DOHH2 (cell line): Measurements from ENCODE around the gene KCNK18.

Experiments
- EZH2phosphoT487 ChIP-seq: fragments of 200-600 bp; sonication (generic); IDR thresholded peaks from 2 replicates; pipeline ENCODE4 v1.6.1; 2017; ENCODE audit warnings: borderline replicate concordance, mild to moderate bottlenecking, antibody characterized with exemption, low read length, moderate library complexity, mixed read lengths
- TF ChIP-seq, protein P1 (sequence below): fragments of 200-600 bp; sonication (generic); IDR thresholded peaks from one replicate; pipeline ENCODE4 v1.5.1; 2014; ENCODE audit warnings: antibody characterized with exemption, mild to moderate bottlenecking, low read depth, low read length; ENCODE audit not compliant: poor library complexity, severe bottlenecking

DNA sequence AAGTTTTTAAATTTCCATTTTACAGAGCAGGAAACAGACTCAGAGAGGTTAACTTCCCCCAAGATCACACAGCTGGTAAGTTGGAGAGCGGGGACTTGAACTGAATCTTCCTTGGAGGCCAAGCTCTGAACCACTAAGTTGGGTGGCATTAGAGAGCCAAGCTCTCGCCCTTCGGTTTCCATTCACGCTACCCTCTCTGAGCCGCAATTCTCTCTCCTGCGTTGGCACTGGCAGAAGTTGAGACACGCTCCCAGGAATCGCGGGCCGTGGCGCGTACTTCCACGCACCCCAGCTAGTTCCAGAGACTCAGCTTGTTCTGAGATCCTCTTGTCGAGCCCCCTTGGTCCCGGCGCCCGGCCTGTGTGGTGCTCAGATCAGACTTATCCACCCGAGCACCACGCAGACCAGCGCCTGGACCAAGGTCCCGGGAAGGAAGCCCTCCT lies 29.9 kb upstream of the KCNK18 start:
- TF ChIP-seq, protein P1, sequence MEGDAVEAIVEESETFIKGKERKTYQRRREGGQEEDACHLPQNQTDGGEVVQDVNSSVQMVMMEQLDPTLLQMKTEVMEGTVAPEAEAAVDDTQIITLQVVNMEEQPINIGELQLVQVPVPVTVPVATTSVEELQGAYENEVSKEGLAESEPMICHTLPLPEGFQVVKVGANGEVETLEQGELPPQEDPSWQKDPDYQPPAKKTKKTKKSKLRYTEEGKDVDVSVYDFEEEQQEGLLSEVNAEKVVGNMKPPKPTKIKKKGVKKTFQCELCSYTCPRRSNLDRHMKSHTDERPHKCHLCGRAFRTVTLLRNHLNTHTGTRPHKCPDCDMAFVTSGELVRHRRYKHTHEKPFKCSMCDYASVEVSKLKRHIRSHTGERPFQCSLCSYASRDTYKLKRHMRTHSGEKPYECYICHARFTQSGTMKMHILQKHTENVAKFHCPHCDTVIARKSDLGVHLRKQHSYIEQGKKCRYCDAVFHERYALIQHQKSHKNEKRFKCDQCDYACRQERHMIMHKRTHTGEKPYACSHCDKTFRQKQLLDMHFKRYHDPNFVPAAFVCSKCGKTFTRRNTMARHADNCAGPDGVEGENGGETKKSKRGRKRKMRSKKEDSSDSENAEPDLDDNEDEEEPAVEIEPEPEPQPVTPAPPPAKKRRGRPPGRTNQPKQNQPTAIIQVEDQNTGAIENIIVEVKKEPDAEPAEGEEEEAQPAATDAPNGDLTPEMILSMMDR: no peak
- no peak for TF ChIP-seq EZH2phosphoT487
